RWPE2 (cell line): ENCODE results near the gene CLASP1.
A peak's percentile ranks its signal among the peaks of the same experiment; 100 is the strongest.

Experiments
- ATAC-seq: fragments of 200-7000 bp; cut with Tn5 transposase; 3 replicates; pipeline ENCODE4 v1.9.1; 2021; ENCODE audit warnings: low read depth
- DNase-seq: peaks from one replicate; pipeline ENCODE4 v3.0.0-alpha.2; 2020; ENCODE audit warnings: low spot score
- H3K27ac ChIP-seq: fragments of 450-650 bp; 2 replicates; pipeline ENCODE4 v1.5.1; 2017; ENCODE audit warnings: mild to moderate bottlenecking; ENCODE audit not compliant: poor library complexity, severe bottlenecking
- H3K27me3 ChIP-seq: fragments of 250-450 bp; sonication (Bioruptor Pico); 2 replicates; pipeline ENCODE4 v1.5.1; 2021; ENCODE audit warnings: mild to moderate bottlenecking, moderate library complexity; ENCODE audit not compliant: insufficient read depth, poor library complexity, severe bottlenecking
- H3K36me3 ChIP-seq: fragments of 250-450 bp; sonication (Bioruptor Pico); 2 replicates; pipeline ENCODE4 v1.5.1; 2020; ENCODE audit warnings: low read depth, mild to moderate bottlenecking, moderate library complexity
- H3K4me1 ChIP-seq: fragments of 250-450 bp; sonication (Bioruptor Pico); 2 replicates; pipeline ENCODE4 v1.5.1; 2021; ENCODE audit warnings: mild to moderate bottlenecking, moderate library complexity; ENCODE audit not compliant: insufficient read depth, poor library complexity, severe bottlenecking
- H3K4me3 ChIP-seq: fragments of 250-450 bp; sonication (Bioruptor Pico); 2 replicates; pipeline ENCODE4 v1.5.1; 2021; ENCODE audit warnings: mild to moderate bottlenecking, moderate library complexity; ENCODE audit not compliant: severe bottlenecking
- H3K9me3 ChIP-seq: fragments of 250-450 bp; sonication (Bioruptor Pico); 2 replicates; pipeline ENCODE4 v1.5.1; 2021; ENCODE audit warnings: mild to moderate bottlenecking, moderate library complexity; ENCODE audit not compliant: severe bottlenecking
- TF ChIP-seq, protein P1 (sequence below): fragments of 450-650 bp; IDR thresholded peaks from one replicate; pipeline ENCODE4 v1.5.1; 2017; ENCODE audit warnings: mild to moderate bottlenecking, moderate library complexity; ENCODE audit not compliant: poor library complexity, severe bottlenecking

CLASP1 gene

DNA sequence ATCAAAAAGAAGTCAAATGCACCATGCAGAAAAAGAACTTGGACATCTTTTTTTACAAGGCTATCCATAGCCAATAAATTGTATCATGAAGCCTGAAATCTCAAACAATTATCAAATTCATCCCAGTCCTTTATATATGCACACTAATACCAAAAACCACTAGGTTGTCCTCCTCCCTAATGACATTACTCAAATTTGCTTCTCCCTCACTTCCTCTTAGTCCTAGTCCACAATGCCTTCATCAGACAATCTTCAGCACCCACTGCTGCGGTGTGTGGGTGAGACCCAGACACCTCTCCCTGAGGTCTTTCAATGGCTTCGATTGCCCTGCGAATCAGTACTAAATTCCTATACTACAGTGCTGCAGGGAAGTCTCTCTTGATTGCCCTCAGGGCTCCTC lies 58.1 kb downstream of the CLASP1 start:
- no peaks in the 10 kb centered on the region for H3K9me3 ChIP-seq
- ATAC-seq (no peak), DNase-seq (no peak)
- TF ChIP-seq, protein P1, sequence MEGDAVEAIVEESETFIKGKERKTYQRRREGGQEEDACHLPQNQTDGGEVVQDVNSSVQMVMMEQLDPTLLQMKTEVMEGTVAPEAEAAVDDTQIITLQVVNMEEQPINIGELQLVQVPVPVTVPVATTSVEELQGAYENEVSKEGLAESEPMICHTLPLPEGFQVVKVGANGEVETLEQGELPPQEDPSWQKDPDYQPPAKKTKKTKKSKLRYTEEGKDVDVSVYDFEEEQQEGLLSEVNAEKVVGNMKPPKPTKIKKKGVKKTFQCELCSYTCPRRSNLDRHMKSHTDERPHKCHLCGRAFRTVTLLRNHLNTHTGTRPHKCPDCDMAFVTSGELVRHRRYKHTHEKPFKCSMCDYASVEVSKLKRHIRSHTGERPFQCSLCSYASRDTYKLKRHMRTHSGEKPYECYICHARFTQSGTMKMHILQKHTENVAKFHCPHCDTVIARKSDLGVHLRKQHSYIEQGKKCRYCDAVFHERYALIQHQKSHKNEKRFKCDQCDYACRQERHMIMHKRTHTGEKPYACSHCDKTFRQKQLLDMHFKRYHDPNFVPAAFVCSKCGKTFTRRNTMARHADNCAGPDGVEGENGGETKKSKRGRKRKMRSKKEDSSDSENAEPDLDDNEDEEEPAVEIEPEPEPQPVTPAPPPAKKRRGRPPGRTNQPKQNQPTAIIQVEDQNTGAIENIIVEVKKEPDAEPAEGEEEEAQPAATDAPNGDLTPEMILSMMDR, result no peak
- H3K4me1 ChIP-seq, result peaks cover 11% of the 10 kb centered on the region
- no peak overlapping the region for H3K4me3 ChIP-seq
- no peaks in the 10 kb centered on the region for H3K27me3 ChIP-seq
- H3K27ac ChIP-seq, result no peak overlapping the region
- H3K36me3 ChIP-seq, result no peaks in the 10 kb centered on the region

DNA sequence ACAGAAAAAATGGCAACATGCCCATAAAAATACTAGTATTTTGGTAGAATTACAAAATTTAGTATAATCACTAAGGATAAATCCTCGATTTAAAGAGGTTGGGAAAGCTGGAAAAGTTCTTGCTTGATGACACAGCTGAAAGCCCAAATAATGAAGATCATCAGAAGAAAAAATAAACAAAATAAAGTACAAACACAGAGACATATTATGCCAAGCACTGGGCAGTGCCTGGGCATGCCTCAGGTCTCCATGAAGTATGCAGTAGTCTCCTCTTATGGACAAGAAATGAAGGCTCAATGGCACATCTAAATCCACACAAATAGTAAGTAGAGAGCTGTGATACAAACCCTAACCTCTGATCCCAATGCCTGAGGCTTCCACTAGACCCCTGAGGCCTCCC lies 60.9 kb downstream of the CLASP1 start:
- peaks cover 8% of the 10 kb centered on the region for H3K4me1 ChIP-seq
- H3K27ac ChIP-seq, result peak overlapping the region; percentile 32
- H3K9me3 ChIP-seq, result no peaks in the 10 kb centered on the region
- TF ChIP-seq, protein P1, result no peak
- ATAC-seq (peak; percentile 68), DNase-seq (no peak)
- H3K4me3 ChIP-seq, result no peak overlapping the region
- no peaks in the 10 kb centered on the region for H3K27me3 ChIP-seq
- no peaks in the 10 kb centered on the region for H3K36me3 ChIP-seq

DNA sequence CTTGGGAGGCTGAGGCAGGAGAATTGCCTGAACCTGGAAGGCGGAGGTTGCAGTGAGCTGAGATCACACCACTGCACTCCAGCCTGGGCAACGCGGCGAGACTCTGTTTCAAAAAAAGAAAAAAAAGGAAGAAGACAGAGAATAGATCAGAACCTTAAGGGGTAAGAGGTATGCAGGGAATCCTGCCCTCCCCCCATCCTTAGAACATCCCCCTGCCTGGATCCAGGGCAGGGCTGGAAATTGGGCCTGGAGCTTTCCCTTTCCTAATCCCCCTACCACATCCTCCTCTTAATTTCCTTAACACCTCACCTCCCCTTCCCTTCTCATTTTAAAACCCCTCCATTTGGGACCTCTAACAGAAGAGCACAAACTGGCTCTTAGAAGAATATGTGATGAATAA lies 62.1 kb downstream of the CLASP1 start:
- no peak for DNase-seq
- H3K36me3 ChIP-seq, result no peaks in the 10 kb centered on the region

DNA sequence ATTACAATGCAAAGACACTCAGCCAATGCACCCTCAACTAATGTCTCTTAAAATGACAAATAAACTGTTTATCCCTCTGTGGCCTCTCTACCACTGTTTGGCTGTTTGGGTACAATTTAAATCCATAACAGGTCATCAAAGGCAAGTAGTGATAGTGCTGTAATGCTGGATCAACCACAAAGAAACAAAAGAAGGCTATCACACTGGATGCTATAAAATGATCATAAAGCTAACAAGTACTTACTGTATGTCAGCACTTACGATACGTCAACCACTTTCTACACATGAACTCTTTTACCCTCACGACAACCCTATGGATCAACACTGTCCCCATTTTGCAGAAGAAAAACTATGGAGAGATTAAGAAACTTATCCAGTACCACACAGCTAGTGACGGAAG lies 64.5 kb downstream of the CLASP1 start:
- Histone ChIP-seq H3K4me1 (peaks cover 8% of the 10 kb centered on the region), H3K27ac (no peak overlapping the region), H3K4me3 (no peak overlapping the region), H3K9me3 (no peaks in the 10 kb centered on the region), H3K36me3 (no peaks in the 10 kb centered on the region), H3K27me3 (no peaks in the 10 kb centered on the region)
- TF ChIP-seq, protein P1, result no peak
- DNase-seq (no peak), ATAC-seq (no peak)

More for the DNA sequence above, 62.1 kb downstream of the CLASP1 start:
- no peaks in the 10 kb centered on the region for H3K9me3 ChIP-seq
- H3K4me1 ChIP-seq, result peaks cover 8% of the 10 kb centered on the region
- no peak overlapping the region for H3K27ac ChIP-seq
- no peak for ATAC-seq
- no peaks in the 10 kb centered on the region for H3K27me3 ChIP-seq
- TF ChIP-seq, protein P1, result no peak
- no peak overlapping the region for H3K4me3 ChIP-seq

DNA sequence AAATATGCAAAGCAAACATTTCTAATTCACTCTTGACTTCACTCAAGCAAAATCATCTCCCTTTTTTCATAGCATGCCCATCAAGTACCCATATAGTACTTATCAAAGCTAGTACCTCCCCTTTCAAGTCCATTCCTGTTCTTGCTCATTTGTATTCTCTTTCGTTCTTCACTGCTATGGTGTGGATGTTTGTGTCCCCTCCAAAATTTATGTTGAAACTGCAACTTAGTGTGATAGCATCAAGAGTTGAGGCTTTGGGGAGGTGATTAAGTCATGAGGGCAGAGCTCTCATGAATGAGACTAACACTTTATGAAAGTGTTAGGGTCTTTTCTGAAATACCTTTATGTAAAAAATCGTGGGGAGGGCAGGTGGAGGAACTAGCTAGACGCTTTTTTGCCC lies 65.7 kb downstream of the CLASP1 start:
- H3K27ac ChIP-seq, result no peak overlapping the region
- no peaks in the 10 kb centered on the region for H3K9me3 ChIP-seq
- no peaks in the 10 kb centered on the region for H3K36me3 ChIP-seq
- TF ChIP-seq, protein P1, result no peak
- ATAC-seq (no peak), DNase-seq (no peak)
- H3K4me3 ChIP-seq, result no peak overlapping the region
- H3K27me3 ChIP-seq, result no peaks in the 10 kb centered on the region
- peaks cover 5% of the 10 kb centered on the region for H3K4me1 ChIP-seq
